HG03025 (cell line): ENCODE measurements around the gene ZC3H10.
"Not testable (repeated sequence)": the region's sequence is repeated elsewhere in the genome, so short reads cannot be mapped to it uniquely, and the experiment has no call there.

ENCODE experiments used
- ATAC-seq: cut with Tn5 transposase; IDR thresholded peaks from one replicate; pipeline ENCODE4 v1.9.1; 2021; ENCODE audit warnings: mild to moderate bottlenecking, moderate library complexity; ENCODE audit not compliant: unreplicated experiment, low FRiP score

ZC3H10 gene

DNA sequence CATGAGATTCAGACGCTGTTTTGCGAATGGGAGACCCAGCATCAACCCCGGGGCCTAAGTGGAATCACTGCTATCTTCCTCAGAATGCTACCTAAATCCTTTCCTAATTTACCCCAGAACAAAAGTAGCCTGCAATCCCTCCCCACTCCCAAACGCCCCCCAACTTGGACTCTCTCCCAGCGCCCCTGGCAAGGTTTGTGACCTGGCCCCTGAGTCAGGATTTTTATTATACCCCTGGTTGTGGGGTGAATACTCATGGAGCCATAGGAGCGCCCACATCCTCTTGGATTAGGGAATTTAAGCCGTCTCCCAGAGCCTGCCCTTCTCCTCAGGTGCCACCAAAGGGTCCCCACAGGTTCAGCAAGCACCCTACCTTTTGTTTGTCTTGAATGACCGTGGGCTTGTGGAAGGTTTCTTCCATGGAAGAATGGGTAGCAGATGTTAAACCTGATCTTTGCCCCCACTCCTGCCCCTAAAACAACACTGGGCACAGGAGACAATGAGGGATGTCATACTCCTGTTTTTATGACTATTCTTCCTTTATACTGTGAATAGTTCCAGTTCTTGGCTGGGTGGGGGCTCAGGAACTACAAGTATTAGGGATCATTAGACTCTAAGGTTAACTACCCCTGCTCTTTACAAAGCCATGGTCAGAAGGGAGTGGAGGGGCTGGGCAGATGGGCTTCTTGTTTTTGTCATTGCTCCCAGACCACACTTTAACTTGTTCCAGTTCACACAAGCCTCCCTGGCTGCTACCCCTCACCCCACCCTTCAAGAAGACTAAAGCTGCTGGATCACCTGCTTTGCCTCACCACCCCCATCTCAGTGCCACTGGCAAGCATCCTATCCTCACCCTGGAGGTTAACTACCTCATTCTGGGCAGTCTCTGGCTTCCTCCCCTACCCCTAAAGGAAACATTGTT lies 35.0 kb downstream of the ZC3H10 start:
- ATAC-seq: no peak

GRCh38 chr12:56153678-56154065 lies 35.6 kb downstream of the ZC3H10 start:
- ATAC-seq: no peak

- no peak for ATAC-seq
These were observed 36.2 kb downstream of the ZC3H10 start for GRCh38 chr12:56154246-56154771.

- no peak for ATAC-seq
These were observed 36.8 kb downstream of the ZC3H10 start for GRCh38 chr12:56154818-56155217.

DNA sequence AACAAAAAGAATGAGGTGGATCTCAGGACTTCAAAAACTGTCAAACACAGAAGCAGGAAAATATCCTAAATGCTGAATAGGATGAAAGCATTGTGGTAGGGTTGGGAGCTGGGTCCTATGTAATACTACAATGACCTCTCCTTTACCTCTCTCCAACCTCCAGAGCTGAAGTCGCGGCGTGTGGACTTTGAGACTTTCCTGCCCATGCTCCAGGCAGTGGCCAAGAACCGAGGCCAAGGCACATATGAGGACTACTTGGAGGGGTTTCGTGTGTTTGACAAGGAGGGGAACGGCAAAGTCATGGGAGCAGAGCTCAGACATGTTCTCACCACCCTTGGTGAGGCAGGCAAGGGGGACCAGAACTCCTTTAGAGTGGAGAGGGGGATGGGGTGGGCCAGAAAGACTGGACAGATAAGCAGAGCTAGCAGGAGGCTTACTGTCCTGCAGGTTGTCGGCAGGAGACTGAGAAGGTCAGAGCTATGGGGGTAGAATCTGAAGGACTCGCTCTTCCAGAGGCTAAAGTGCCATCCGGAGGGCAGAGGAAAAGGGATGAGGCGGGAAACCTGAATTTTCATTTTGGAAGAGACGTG lies 37.3 kb downstream of the ZC3H10 start:
- ATAC-seq: no peak

DNA sequence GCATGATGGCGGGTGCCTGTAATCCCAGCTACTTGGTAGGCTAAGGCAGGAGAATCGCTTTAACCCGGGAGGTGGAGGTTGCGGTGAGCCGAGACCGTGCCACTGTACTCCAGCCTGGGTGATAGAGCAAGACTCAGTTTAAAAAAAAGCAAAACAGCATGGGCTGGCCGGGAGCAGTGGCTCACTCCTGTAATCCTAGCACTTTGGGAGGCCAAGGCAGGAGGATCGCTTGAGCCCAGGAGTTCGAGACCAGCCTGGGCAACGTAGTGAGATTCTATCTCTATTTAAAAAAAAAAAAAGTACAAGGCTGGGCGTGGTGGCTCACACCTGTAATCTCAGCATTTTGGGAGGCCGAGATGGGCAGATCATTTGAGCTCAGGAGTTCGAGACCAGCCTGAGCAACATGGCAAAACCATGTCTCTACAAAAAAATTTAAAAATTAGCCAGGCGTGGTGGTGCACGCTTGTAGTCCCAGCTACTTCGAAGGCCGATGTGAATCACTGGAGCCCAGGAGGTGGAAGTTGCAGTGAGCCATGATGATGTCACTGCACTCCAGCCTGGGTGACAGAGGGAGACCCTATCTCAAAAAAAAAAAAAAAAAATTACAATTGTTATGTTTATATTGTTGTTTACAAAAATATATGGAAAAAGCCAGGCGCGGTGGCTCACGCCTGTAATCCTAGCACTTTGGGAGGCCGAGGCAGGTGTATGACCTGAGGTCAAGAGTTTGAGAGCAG lies 38.6 kb downstream of the ZC3H10 start:
- ATAC-seq: not testable (repeated sequence)

- ATAC-seq: peak; percentile 26
These were observed 39.3 kb downstream of the ZC3H10 start for GRCh38 chr12:56157201-56158028.

GRCh38 chr12:56158029-56158925 lies 40.2 kb downstream of the ZC3H10 start, which contains the start of gene MYL6:
MYL6 (plus strand) TSS chr12:56158359; CDS start chr12:56158402, 43 bp downstream.
- ATAC-seq: peak; percentile 65

GRCh38 chr12:56158926-56159461 lies 40.9 kb downstream of the ZC3H10 start:
- ATAC-seq: no peak

- no peak for ATAC-seq
These were observed 41.6 kb downstream of the ZC3H10 start for GRCh38 chr12:56159482-56160192.

GRCh38 chr12:56160193-56160763 lies 42.2 kb downstream of the ZC3H10 start:
- no peak for ATAC-seq

GRCh38 chr12:56160894-56161689 lies 43.0 kb downstream of the ZC3H10 start:
- no peak for ATAC-seq

- no peak for ATAC-seq
These were observed 43.8 kb downstream of the ZC3H10 start for GRCh38 chr12:56161690-56162351.

DNA sequence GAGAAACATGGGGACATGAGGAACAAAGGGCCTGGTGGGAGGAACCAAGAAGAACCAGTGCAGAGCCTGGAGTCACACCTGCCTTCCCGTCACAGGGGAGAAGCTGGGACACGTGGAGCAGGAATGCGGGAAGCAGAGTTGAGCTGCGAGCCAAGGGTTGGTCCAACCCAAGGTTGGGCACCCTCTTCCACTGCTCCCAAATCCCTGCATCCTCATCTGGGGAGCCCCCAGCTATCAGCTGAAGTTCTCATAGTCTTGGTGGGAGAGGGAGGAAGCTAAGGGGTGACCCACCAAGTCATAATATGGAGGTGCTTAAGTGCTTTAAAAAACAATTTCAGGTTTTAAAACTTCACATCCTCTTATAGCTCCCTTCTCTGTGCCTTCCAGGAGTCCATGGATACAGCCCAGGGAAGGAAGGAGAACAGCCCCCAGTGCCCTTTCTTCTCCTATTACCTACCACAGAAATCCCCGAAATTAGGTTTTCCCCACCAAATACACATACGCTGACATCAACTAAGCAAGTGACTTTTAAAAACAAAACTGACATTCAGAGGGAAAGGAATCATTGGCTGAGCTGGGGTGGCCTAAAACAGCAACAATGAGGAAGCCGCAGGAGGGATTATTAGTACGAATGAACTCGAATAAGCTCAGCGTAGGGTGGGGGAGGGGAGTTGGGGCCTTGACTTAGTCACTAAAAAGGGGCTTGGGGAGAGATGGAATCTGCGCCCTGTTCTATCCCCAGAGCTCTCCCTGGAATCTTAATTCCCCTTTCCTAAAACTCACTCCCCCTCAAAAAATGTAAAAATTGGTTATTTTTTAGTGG lies 44.6 kb downstream of the ZC3H10 start:
- no peak for ATAC-seq

DNA sequence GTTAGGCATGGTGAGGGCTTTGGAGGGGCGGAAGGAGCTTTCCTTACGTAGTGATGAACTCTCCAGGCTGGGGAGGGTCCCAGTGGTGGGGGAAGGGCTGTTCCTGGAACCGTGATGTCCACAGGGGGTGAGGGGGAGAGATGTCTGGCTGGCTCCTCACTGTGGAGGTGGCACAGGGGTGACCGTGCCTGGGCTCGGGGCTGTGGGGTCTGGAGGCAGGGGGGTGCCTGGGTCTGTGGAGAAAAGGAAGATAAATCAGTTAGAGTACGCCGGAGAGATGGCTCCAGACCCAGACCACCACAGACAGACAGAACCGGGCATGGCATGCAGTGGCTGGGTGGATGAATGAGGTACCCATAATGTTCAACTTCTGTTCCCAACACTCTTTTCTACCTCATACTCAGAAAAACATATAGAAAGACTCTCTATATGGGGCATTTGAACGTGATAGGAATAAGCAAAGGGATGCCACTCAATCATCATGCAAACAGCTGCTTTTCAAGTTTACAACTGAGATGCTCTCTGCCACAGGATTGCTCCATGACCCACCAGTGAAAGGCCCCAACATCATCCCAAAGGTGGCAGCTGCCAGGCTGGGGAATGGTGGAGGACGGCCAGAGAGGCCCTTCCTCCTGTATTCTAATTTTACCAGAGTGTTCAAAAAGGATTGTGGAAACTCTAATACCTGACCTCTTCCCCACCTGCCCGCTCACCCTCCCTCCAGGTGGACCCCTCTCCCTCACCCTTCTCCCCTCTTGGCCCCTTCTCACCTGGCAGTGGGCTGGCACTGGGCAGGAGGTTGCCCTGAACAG lies 45.7 kb downstream of the ZC3H10 start:
- no peak for ATAC-seq
